Activated CD4-positive, CD25-positive, alpha-beta regulatory T cell (primary cell): Measurements from ENCODE around the gene TOPAZ1.
"Not testable (repeated sequence)": the region's sequence is repeated elsewhere in the genome, so short reads cannot be mapped to it uniquely, and the experiment has no call there.

Source experiments
- DNase-seq, 4 experiments: peaks; one replicate each; lab custom pipeline; 2025; lab: John Stamatoyannopoulos, UW

Gene TOPAZ1

GRCh38 chr3:44330444-44330843 is 88.8 kb downstream of the TOPAZ1 start:
- DNase-seq = no peak

GRCh38 chr3:44334326-44334725 is 92.6 kb downstream of the TOPAZ1 start:
- DNase-seq = no peak

- no peak for DNase-seq
These were observed 95.6 kb downstream of the TOPAZ1 start for GRCh38 chr3:44337248-44337785.

- peak; percentile 88 to 97 (median 97) for DNase-seq
These were observed 96.5 kb downstream of the TOPAZ1 start, which contains the start of gene TCAIM for GRCh38 chr3:44338010-44338827. Gene TCAIM (plus strand): TSS chr3:44338766. CDS start chr3:44354783, 16,017 bp downstream.

GRCh38 chr3:44338828-44339127 is 97.1 kb downstream of the TOPAZ1 start:
- DNase-seq = no peak

- DNase-seq = no peak
These were observed 97.7 kb downstream of the TOPAZ1 start for GRCh38 chr3:44339181-44340057.

GRCh38 chr3:44340058-44340395 is 98.3 kb downstream of the TOPAZ1 start:
- DNase-seq = no peak

GRCh38 chr3:44342176-44342790 is 100.6 kb downstream of the TOPAZ1 start:
- DNase-seq = no peak

GRCh38 chr3:44343421-44343820 is 101.7 kb downstream of the TOPAZ1 start:
- no peak for DNase-seq

- not testable (repeated sequence) for DNase-seq
These were observed 104.9 kb downstream of the TOPAZ1 start for GRCh38 chr3:44346590-44346989.

GRCh38 chr3:44348993-44349392 is 107.3 kb downstream of the TOPAZ1 start:
- DNase-seq = no peak

- DNase-seq = no peak
These were observed 111.8 kb downstream of the TOPAZ1 start for GRCh38 chr3:44353355-44353924.

- no peak for DNase-seq
These were observed 113.8 kb downstream of the TOPAZ1 start for GRCh38 chr3:44355362-44356033.

GRCh38 chr3:44359146-44359751 is 117.6 kb downstream of the TOPAZ1 start:
- DNase-seq = no peak

GRCh38 chr3:44363591-44363990 is 121.9 kb downstream of the TOPAZ1 start:
- DNase-seq = no peak

- DNase-seq = no peak
These were observed 124.3 kb downstream of the TOPAZ1 start for GRCh38 chr3:44365952-44366351.

- no peak for DNase-seq
These were observed 133.8 kb downstream of the TOPAZ1 start for GRCh38 chr3:44375450-44375849.
